Left cardiac atrium (tissue), 4 donors: ENCODE results near the gene NOL4L. TPM values are rescaled to one million over a fixed set of nuclear protein-coding genes. Genes with fewer than 3 reads are reported as not detected.

Experiments
- ATAC-seq, 2 donors: fragments of 200-7000 bp; cut with Tn5 transposase; one replicate each; pipeline ENCODE4 v1.9.1; 2020; ENCODE audit warnings: mild to moderate bottlenecking in 2 of 2, moderate library complexity in 2 of 2
- DNase-seq: peaks from one replicate; pipeline ENCODE4 v3.0.0-alpha.2; 2020
- intact Hi-C, 2 donors: fragments of 100-400 bp; cut with DNase I; formaldehyde crosslinking; loops; one replicate each; pipeline versions ENCODE4 v1.14.1 to v1.15.1; 2022 to 2023
- total RNA-seq, 2 donors: library from RNA; stranded (reverse); fragmentation: NEBNext Ultra II Directional; extraction: Animal tissue kit (Norgen Biotek cat#: 25700); gene quantifications; one replicate each; pipeline ENCODE4 v1.2.1, GENCODE V29; 2021
- donor health status: DM: no; HTN: yes; CAD: no.
- donor health status: DM: no; HTN: yes; CAD: no; lungs with severe emphysema.
- donor health status: DM: yes; HTN: yes; CAD: no.
- donor health status: Dilated cardiomyopathy.

NOL4L gene
- total RNA-seq, 2 donors from 2014 or later = 8.5 to 9.7 TPM

DNA sequence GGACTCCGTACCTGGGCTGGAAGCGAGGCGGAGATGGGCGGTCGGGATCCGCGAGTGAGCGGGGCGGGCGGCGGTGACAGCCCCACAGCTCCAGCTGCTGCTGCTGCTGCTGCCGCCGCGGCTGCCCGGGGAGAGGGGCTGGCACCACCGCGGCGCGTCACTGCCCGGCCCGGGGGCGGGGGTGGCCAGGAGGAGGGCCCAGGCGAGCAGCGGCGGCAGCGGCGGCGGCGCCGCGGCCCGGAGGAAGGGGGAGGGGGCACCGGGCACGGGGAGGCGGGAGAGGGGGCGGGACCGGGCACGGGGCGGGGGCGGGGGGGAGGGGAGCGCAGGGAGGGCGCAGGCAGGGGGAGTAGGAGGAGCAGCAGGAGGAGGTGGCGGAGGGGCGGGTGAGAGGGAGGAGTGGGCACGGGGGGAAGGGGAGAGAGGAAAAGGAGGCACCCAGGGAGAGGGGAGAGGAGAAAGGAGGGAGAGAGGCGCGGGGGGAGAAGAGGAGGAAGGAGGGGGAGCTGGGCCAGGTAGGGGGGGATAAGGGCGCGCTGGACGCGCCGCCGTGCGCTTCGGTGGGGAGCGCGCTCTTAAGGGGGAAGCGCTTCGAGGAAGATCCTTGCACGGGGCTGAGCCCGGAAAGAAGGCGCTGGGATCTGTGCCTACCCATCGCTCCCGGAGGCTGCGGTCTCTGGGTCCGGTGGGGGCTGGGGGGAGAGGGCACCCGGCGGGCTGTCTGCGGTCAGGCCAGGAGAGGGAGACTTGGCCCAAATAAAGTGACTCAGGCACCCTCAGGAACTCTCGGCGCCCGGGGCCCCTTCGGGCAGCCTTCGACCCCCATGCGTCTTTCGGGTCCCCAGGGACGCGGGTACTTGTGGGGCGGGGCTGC lies 101.5 kb downstream of the NOL4L start:
- intact Hi-C loops = no loop called here
- DNase-seq (peak; percentile 68), ATAC-seq (peak; percentile 65 to 77)

GRCh38 chr20:32482442-32483261 lies 102.5 kb downstream of the NOL4L start:
- ATAC-seq (peak; percentile 43 to 45), DNase-seq (peak; percentile 58)
- intact Hi-C loops = no loop called here

GRCh38 chr20:32482143-32482441 lies 103.0 kb downstream of the NOL4L start:
- no peak for DNase-seq
- intact Hi-C loops = no loop called here
- ATAC-seq = no peak

GRCh38 chr20:32481311-32482142 lies 103.6 kb downstream of the NOL4L start:
- DNase-seq (peak; percentile 40), ATAC-seq (peak in 1 of 2 donors; percentile 9)
- intact Hi-C loops = no loop called here

DNA sequence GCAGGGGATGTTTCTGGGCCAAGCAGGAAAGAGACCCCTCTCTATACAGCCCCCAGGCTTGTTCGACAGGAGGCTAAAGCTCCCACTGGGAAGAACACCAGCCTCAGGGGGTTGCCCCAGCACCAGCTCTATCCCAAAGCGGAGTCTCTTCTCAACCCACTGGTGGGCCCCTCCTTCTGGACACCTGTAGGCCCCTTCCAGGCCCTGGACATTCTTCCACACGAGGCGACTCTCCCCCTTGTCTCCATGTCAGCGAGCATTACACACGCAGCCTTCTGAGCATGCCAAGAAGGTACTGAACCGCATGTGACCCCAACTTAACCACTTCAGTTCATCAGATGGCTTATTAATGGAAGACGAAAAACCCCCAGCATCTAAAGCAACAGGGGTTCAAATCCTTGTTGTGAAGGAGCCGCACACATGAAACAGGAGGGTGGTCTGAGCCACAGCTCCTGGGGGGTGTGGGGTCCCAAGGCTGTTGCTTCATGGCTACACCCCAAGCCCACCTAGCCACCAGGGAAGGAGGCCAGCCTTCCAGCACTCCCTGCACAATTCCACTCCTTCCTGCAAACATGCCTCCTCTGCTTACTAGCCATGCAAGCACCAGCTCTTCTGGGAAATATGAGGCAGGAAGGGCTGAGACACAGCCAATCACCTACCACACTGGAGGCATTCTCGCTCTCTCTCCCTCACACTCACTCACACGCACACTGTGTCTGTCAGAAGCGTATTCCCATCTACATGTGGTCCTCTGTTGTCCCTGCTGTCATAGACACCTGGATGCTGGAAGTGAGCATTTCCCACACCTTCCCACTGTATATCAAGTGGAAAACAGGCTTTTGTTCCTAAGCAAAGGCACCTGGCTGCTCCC lies 104.5 kb downstream of the NOL4L start:
- DNase-seq (peak; percentile 17), ATAC-seq (no peak)
- intact Hi-C loops = no loop called here

- ATAC-seq = no peak
- intact Hi-C loops = no loop called here
- DNase-seq = peak; percentile 4
These were observed 105.4 kb downstream of the NOL4L start for GRCh38 chr20:32479697-32480171.

DNA sequence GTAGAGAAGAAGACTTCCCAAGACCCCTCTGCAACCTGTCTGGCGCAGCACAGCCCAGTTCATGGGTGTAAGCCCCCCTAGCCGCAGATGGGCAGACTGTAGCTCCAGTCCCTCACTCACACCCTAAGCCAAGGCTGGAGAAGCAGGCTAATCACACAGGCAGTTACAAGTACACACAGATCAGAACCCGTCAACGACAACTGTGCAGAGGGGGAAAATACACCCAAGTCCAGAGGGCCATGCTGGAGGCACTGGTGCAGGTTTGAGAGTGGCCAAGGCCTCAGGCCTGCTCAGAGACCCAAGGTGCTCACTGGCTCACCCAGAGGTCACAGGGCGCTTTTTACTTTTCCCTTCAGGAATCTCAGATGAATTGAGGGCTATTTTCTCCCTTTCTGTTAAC lies 106.1 kb downstream of the NOL4L start:
- DNase-seq = peak; percentile 2
- ATAC-seq = no peak
- intact Hi-C loops = no loop called here

- DNase-seq (peak; percentile 8), ATAC-seq (no peak)
- intact Hi-C loops = no loop called here
These were observed 106.6 kb downstream of the NOL4L start for GRCh38 chr20:32478576-32478975.

DNA sequence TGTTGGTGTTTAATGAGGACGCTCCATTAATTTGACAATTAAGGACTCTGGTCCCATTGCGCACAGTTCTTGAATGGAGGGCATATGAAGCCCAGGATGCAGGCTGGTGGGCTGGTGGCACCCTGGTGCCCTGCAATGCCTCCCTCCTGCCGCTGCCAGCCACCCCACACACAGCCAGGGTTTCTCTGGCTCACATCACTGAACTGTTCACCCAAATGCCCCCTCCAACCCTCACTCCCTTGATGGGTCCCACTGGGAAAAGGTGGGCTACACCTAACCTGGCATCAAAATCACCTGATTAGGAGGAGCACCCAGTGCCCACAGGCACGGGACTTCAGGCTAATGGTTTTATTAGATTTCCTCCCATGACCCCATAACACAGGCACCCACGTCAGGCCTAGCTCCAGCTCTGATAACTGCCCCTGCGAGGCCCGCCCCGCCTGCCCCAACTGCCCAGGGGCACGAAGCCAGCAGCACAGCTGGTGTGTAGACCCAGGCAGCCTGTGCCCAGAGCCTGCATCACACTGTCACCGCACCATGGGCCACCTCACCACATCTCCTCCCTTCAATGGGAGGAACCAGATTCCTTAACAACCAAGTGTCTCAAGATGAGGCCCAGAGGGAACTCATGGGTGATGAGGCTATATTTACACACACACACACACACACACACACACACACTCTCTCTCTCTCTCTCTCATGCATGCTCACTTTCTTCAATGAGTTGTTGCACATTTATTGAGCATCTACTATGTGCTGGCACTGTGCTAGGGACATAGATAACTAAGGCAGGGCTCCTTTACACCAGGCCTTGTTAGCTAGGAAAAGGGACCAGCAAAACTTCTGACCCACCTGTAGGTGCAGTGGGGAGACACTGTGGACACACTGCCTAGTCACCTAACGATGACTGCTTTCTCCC lies 107.3 kb downstream of the NOL4L start:
- peak; percentile 30 for DNase-seq
- intact Hi-C loops = no loop called here

DNA sequence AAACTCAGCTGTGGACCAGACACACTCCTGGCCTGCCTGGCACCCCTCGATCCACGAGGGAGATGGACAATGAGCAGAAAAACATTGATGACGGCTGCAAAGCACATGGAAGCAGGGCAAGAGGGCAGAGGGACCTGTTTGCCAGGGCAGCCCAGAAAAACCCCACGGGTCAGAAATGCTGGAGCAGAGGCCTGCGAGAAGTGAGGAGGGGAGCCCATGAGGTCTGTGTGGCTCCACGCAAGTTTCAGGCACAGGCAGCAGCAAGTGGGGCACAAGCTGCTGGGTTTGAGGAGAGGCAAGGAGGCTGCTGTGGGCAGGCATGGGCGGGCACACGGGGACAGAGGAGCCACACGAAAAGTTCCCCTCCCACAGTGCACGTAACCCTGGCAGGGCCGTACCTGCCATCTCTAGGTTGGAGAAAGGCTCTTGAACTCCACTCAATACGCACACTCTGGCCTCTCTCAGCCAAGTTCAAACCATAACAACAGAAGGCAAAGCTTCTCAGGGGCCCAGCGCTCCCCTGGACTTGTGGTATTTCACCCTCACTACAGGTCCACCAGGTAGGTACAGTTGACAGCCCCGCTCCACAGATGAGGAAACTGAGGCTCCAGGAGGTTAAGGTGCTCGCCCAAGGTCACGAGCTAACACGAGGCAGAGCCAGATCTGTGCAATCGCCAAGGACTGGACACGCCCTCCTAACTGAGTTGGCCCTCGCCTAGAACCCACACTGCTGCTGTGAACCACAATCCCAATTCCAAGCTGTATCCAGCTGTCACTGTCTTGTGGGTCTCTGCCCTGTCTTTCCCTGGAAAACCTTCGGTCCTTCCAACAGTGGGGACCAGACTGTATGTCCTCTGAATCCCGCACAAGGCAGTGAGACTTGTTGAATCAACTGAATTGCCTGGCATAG lies 108.2 kb downstream of the NOL4L start:
- DNase-seq (peak; percentile 20), ATAC-seq (no peak)
- intact Hi-C loops = no loop called here

More for the DNA sequence above, 107.3 kb downstream of the NOL4L start:
- ATAC-seq = no peak

GRCh38 chr20:32474967-32475811 lies 109.9 kb downstream of the NOL4L start:
- DNase-seq (peak; percentile 95), ATAC-seq (peak; percentile 93 to 95)
- intact Hi-C loops = no loop called here

DNA sequence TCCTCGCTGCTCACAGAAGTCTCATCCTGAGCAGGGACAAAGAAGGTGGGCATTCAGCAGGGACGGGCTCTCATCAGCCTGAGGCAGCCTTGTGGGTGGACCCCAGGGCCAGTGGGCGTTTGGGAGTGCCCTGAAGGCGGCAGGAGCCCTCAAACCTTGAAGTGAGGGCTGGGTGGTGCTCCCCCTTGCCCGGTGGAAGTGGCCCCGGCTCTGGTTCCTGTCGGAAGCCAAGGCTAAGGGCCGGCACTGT lies 110.5 kb downstream of the NOL4L start:
- ATAC-seq (no peak), DNase-seq (no peak)
- intact Hi-C loops = no loop called here

DNA sequence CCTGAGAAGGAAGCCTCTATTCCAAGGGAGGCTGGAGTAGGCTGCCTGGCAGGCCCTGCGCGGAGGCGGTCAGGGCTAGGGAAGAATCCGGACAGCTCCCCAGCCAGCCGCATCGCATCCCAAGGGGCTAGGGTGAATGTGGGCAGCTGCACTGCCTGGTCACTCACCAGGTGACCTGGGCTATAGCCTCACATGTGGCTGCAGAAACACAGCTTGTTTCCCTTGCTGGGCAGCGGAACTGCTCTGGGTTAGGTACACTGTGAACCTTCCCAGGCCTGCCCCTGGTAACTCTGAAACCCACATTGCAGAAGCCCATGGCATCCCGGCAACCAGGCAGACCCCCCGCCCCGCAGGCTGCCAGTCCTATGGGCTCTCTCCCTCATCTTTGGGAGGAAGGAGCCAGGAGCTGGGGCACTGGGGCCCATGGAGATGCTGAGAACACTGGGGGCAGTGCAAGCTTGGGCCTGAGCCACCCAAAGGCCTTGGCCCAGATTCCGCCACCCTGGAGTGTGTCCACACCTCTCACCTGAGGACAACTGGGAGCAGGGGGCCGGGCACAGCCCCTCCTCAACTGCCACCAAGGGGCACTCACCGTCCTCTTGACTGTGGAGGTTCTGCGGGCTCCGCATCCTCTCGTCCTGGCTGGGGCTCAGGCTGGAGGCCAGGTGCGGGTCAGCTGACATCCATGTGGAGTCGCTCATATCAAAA lies 111.0 kb downstream of the NOL4L start:
- intact Hi-C loops = no loop called here
- DNase-seq = no peak
- peak in 1 of 2 donors; percentile 0 for ATAC-seq

DNA sequence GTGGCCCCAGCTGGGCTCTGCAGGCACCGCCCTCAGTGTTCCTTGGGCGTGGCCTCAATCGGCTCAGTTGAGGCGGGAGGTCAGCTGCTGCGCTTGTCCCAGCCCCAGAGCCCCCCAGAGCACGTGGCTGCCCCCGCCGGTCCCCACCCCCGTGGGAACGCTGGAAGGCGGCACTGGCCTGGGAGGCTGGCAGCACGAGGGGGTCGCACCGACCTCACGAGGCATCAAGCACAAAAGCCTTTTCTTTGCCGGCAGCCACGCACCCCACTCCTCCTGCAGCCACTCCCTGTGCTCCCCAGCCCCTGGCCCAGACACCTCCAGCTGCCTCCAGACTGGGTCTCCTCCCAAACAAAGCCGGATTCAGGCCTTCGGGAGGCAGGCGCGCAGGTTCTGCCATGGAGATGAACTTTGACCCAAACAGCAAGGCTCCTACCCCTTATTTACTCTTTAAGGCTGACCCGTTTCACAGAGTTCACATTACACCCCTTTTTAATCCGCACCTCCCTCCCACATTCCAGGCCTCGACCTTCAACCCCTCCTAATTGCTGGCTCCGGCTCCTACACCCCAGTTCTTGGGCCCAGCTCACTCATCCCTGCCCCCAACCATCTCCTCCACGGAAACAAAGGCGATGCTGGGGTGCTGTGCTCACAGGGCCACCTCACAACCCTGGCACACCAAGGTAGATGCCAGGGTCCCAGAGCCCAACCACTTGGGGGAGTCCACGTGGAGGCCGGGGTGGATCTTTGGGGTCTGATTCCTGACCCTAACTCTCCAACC lies 111.7 kb downstream of the NOL4L start:
- ATAC-seq = no peak
- DNase-seq = no peak
- intact Hi-C loops = no loop called here
